H1 (cell line): ENCODE results near the gene GNB3. TPM values are rescaled to one million over a fixed set of nuclear protein-coding genes. Genes with fewer than 3 reads are reported as not detected.

Experiments
- CTCF ChIA-PET: fragments of 300-600 bp; sonication (Branson Sonifier 250); formaldehyde crosslinking; loops from one replicate; lab custom pipeline; 2021; ENCODE audit not compliant: partially characterized antibody; lab: Charles Lee
- POLR2A ChIA-PET: fragments of 300-600 bp; sonication (Branson Sonifier 250); formaldehyde crosslinking; loops from one replicate; lab custom pipeline; 2021; ENCODE audit warnings: inconsistent platforms; ENCODE audit not compliant: partially characterized antibody; lab: Charles Lee
- DNase-seq, 2 experiments: peaks; one replicate each; pipeline versions ENCODE4 v3.0.0 to v3.0.0-alpha.2; 2010 to 2022; ENCODE audit warnings: low spot score in 2 of 2, low read depth in 1 of 2, mixed read lengths in 1 of 2
- FAIRE-seq: peaks from 2 replicates; lab custom pipeline; 2011; peaks lifted over from hg19 to GRCh38; lab: Jason Lieb, UNC
- H2AFZ ChIP-seq: 2 replicates; pipeline ENCODE4 v1.8.1; 2012; ENCODE audit warnings: low read length, inconsistent platforms
- H2AK5ac ChIP-seq: 2 replicates; pipeline ENCODE4 v1.6.1; 2013; ENCODE audit warnings: low read depth, low read length
- H2BK120ac ChIP-seq: replicated peaks from 2 replicates; pipeline ENCODE3; 2013; ENCODE audit warnings: low read depth, low read length, inconsistent platforms
- H2BK12ac ChIP-seq: 2 replicates; pipeline ENCODE4 v1.6.1; 2013; ENCODE audit warnings: low read depth, low read length
- H2BK15ac ChIP-seq: 2 replicates; pipeline ENCODE4 v1.6.1; 2013; ENCODE audit warnings: low read length
- H2BK20ac ChIP-seq: 2 replicates; pipeline ENCODE4 v1.6.1; 2013; ENCODE audit warnings: low read length
- H2BK5ac ChIP-seq: 2 replicates; pipeline ENCODE4 v1.6.1; 2013; ENCODE audit warnings: low read depth, low read length
- H3K14ac ChIP-seq: 2 replicates; pipeline ENCODE4 v1.6.1; 2013; ENCODE audit warnings: inconsistent platforms; ENCODE audit not compliant: insufficient read length
- H3K18ac ChIP-seq: 2 replicates; pipeline ENCODE4 v1.6.1; 2013; ENCODE audit warnings: low read length; ENCODE audit errors: extremely low read depth
- H3K23ac ChIP-seq: 2 replicates; pipeline ENCODE4 v1.6.1; 2013; ENCODE audit warnings: inconsistent platforms; ENCODE audit not compliant: insufficient read length
- H3K23me2 ChIP-seq: 2 replicates; pipeline ENCODE4 v1.6.1; 2013; ENCODE audit warnings: low read depth, low read length
- H3K27ac ChIP-seq: 2 replicates; pipeline ENCODE4 v1.6.1; 2011; ENCODE audit warnings: low read depth, low read length, inconsistent platforms
- H3K27me3 ChIP-seq, 4 experiments: replicated peaks in 1 of 4; 1 replicate in 1 of 4; 2 replicates in 3 of 4; pipeline versions ENCODE4 v1.6.1 to v1.8.1; 2011 to 2013; ENCODE audit warnings: low read length in 3 of 4, mild to moderate bottlenecking in 3 of 4, inconsistent platforms in 2 of 4, mixed read lengths in 2 of 4, moderate library complexity in 1 of 4; ENCODE audit not compliant: control insufficient read depth in 3 of 4, insufficient read depth in 3 of 4; ENCODE audit errors: extremely low read depth in 1 of 4
- H3K36me3 ChIP-seq, 4 experiments: 2 replicates each; pipeline versions ENCODE4 v1.6.1 to v1.8.1; 2011 to 2013; ENCODE audit warnings: mild to moderate bottlenecking in 4 of 4, low read length in 3 of 4, moderate library complexity in 2 of 4, control low read depth in 1 of 4, inconsistent platforms in 1 of 4; ENCODE audit not compliant: insufficient read depth in 4 of 4, control insufficient read depth in 2 of 4
- H3K4ac ChIP-seq: replicated peaks from 2 replicates; pipeline ENCODE3; 2013; ENCODE audit warnings: low read length, low read depth, mixed read lengths, inconsistent platforms; ENCODE audit not compliant: insufficient read length
- H3K4me1 ChIP-seq, 4 experiments: replicated peaks in 1 of 4; 1 replicate in 1 of 4; 2 replicates in 3 of 4; pipeline versions ENCODE4 v1.6.1 to v1.8.1; 2011 to 2013; ENCODE audit warnings: low read length in 3 of 4, inconsistent platforms in 2 of 4, mixed read lengths in 1 of 4; ENCODE audit not compliant: insufficient read depth in 4 of 4, control insufficient read depth in 3 of 4
- H3K4me2 ChIP-seq, 2 experiments: 2 replicates each; pipeline versions ENCODE4 v1.6.1 to v1.8.1; 2011 to 2013; ENCODE audit warnings: low read depth in 2 of 2, low read length in 2 of 2, control low read depth in 1 of 2, inconsistent platforms in 1 of 2, mild to moderate bottlenecking in 1 of 2; ENCODE audit not compliant: insufficient read depth in 1 of 2
- H3K4me3 ChIP-seq, 4 experiments: fragments of 200-600, 300-600 bp in 1 of 4; sonication (generic), shearing (Covaris generic), sonication (Bioruptor Twin) in 1 of 4; 2 replicates each; pipeline versions ENCODE4 v1.5.1 to v1.8.1; 2011 to 2016; ENCODE audit warnings: low read length in 4 of 4, low read depth in 3 of 4, control low read depth in 2 of 4, inconsistent platforms in 2 of 4, mild to moderate bottlenecking in 2 of 4, mixed read lengths in 1 of 4, moderate library complexity in 1 of 4; ENCODE audit not compliant: insufficient read depth in 2 of 4; ENCODE audit errors: extremely low read depth in 1 of 4
- H3K56ac ChIP-seq: replicated peaks from 2 replicates; pipeline ENCODE3; 2013; ENCODE audit warnings: low read depth, mild to moderate bottlenecking, mixed read lengths, low read length, inconsistent platforms; ENCODE audit not compliant: insufficient read length
- H3K79me1 ChIP-seq: 2 replicates; pipeline ENCODE4 v1.6.1; 2013; ENCODE audit warnings: low read depth, low read length, control low read depth
- H3K79me2 ChIP-seq, 2 experiments: 2 replicates each; pipeline versions ENCODE4 v1.6.1 to v1.8.1; 2012 to 2013; ENCODE audit warnings: low read length in 2 of 2, mild to moderate bottlenecking in 2 of 2, inconsistent platforms in 1 of 2; ENCODE audit not compliant: insufficient read depth in 2 of 2, control insufficient read depth in 1 of 2
- H3K9ac ChIP-seq, 4 experiments: replicated peaks in 1 of 4; 1 replicate in 1 of 4; 2 replicates in 3 of 4; pipeline versions ENCODE4 v1.6.1 to v1.8.1; 2011 to 2013; ENCODE audit warnings: low read depth in 3 of 4, low read length in 3 of 4, control low read depth in 2 of 4, mild to moderate bottlenecking in 2 of 4, moderate library complexity in 2 of 4, inconsistent platforms in 1 of 4; ENCODE audit errors: extremely low read depth in 1 of 4
- H3K9me3 ChIP-seq, 2 experiments: 2 replicates each; pipeline versions ENCODE4 v1.6.1 to v1.8.1; 2012 to 2013; ENCODE audit warnings: mild to moderate bottlenecking in 2 of 2, moderate library complexity in 2 of 2, control low read depth in 1 of 2, inconsistent platforms in 1 of 2, low read depth in 1 of 2, low read length in 1 of 2, mixed read lengths in 1 of 2; ENCODE audit not compliant: insufficient read depth in 2 of 2
- H4K20me1 ChIP-seq, 2 experiments: replicated peaks in 1 of 2; 2 replicates each; pipeline versions ENCODE3 to v1.8.1; 2011 to 2013; ENCODE audit warnings: inconsistent platforms in 2 of 2, low read length in 2 of 2, mild to moderate bottlenecking in 1 of 2; ENCODE audit not compliant: insufficient read depth in 2 of 2, control insufficient read depth in 1 of 2
- H4K5ac ChIP-seq: 2 replicates; pipeline ENCODE4 v1.6.1; 2013; ENCODE audit warnings: low read length, low read depth, mixed read lengths, inconsistent platforms; ENCODE audit not compliant: insufficient read length
- H4K8ac ChIP-seq: 2 replicates; pipeline ENCODE4 v1.8.0; 2013; ENCODE audit warnings: mild to moderate bottlenecking, moderate library complexity, low read length, inconsistent platforms; ENCODE audit not compliant: insufficient read depth; ENCODE audit errors: extremely low read depth
- H4K91ac ChIP-seq: replicated peaks from 2 replicates; pipeline ENCODE3; 2013; ENCODE audit warnings: low read length, mixed read lengths, inconsistent platforms; ENCODE audit not compliant: insufficient read length
- CTCF ChIP-seq, 3 experiments: IDR thresholded peaks; 1 replicate in 2 of 3; 2 replicates in 1 of 3; pipeline versions ENCODE4 v1.5.1 to v1.6.1; 2011; ENCODE audit warnings: low read length in 3 of 3, mild to moderate bottlenecking in 3 of 3, inconsistent platforms in 2 of 3, low read depth in 1 of 3, moderate library complexity in 1 of 3; ENCODE audit not compliant: insufficient read depth in 1 of 3; ENCODE audit errors: control extremely low read depth in 1 of 3
- FOSL1 ChIP-seq: IDR thresholded peaks from 2 replicates; pipeline ENCODE4 v1.6.1; 2011; ENCODE audit warnings: mild to moderate bottlenecking, low read depth, low read length, moderate library complexity; ENCODE audit not compliant: insufficient read depth
- KDM4A ChIP-seq: IDR thresholded peaks from one replicate; pipeline ENCODE4 v1.7.1; 2012; ENCODE audit warnings: low read depth, mild to moderate bottlenecking, moderate library complexity, low read length, inconsistent platforms; ENCODE audit not compliant: severe bottlenecking
- NRF1 ChIP-seq: IDR thresholded peaks from 2 replicates; pipeline ENCODE4 v1.6.1; 2011; ENCODE audit warnings: mild to moderate bottlenecking, low read depth, low read length, improper control_type of control experiment
- SP1 ChIP-seq: IDR thresholded peaks from 2 replicates; pipeline ENCODE4 v1.6.1; 2011; ENCODE audit warnings: low read depth, low read length
- WGBS, 2 experiments: shearing (Covaris generic) in 1 of 2; methylation state at CpG; one replicate each; pipeline versions ENCODE4 v1.1.6 to v1.1.7; 2013 to 2015; ENCODE audit warnings: low lambda C conversion rate in 2 of 2, mixed read lengths in 2 of 2, inconsistent platforms in 1 of 2, low coverage in 1 of 2, missing lambda C conversion rate in 1 of 2; ENCODE audit not compliant: insufficient replicate concordance in 2 of 2, insufficient coverage in 1 of 2, insufficient read length in 1 of 2; ENCODE audit errors: extremely low coverage in 1 of 2, missing lambda C conversion rate in 1 of 2; 5-methylcytosine and 5-hydroxymethylcytosine counted together
- polyA plus RNA-seq, 7 experiments: library from polyadenylated mRNA; depleted of rRNA in 3 of 7; stranded (reverse) in 5 of 7; unstranded in 2 of 7; fragments of >200 nt in 5 of 7; fragments of 200-250 nt in 2 of 7; gene quantifications; 1 replicate in 5 of 7; 2 replicates in 1 of 7; 4 replicates in 1 of 7; pipeline versions ENCODE4 v1.2.1 to v1.2.3, GENCODE V29; 2011 to 2013; ENCODE audit warnings: missing spikeins in 2 of 7, mixed read lengths in 2 of 7
- total RNA-seq: library from RNA; stranded (reverse); fragmentation: NEBNext Ultra II Directional; extraction: Animal tissue kit (Norgen Biotek cat#: 25700); gene quantifications from 2 replicates; pipeline ENCODE4 v1.2.1, GENCODE V29; 2021

GNB3 gene
- total and polyA plus RNA-seq, 2 of the 8 experiments (the other 6 are each of a cell fraction or from before 2014, with no cell fraction given) = 9.9 TPM

- no peak overlapping the region for H2BK15ac ChIP-seq
- H3K9ac ChIP-seq = no peak overlapping the region; a peak in 1 of 7 replicates
- ChIA-PET CTCF (interaction anchor here (1.0 to 19.8 kb wide), 2 partner anchors 13 to 140 kb away, joined by 4 to 292 read pairs; partner anchors contain the start of genes GNB3 and P3H3), POLR2A (interaction anchor here (1.1 to 25.7 kb wide), 3 partner anchors 15 to 94 kb away, joined by 3 to 588 read pairs (median 388); partner anchors contain the start of genes GNB3, GPR162, MLF2 and P3H3)
- peaks cover 0 to 6% (median 0%) of the 10 kb centered on the region in 4 experiments; a peak in 1 of 7 replicates for H3K4me1 ChIP-seq
- H2BK5ac ChIP-seq = no peak overlapping the region
- 87% methylated on average over 7 of the region's 7 CpGs; no CpG with 5 or more reads in 1 of the 2 experiments for WGBS, 2 experiments
- H3K4me2 ChIP-seq = no peak overlapping the region
- H3K79me2 ChIP-seq = peaks cover 0 to 9% of the 10 kb centered on the region in 2 experiments; a peak in 2 of 4 replicates
- no peak for TF ChIP-seq CTCF (IDR thresholded peaks at IDR 0.05; ENCODE audit: control extremely low read depth in 1 of 3, insufficient read depth in 1 of 3, low read depth in 1 of 3, low read length in 3 of 3)
- no peak for TF ChIP-seq KDM4A
- no peak for TF ChIP-seq NRF1
- TF ChIP-seq FOSL1 = no peak
- TF ChIP-seq SP1 = no peak
- DNase-seq (no peak), FAIRE-seq (no peak)
- peaks cover 2% of the 10 kb centered on the region for H3K79me1 ChIP-seq
- no peak overlapping the region for H3K27ac ChIP-seq
- H3K56ac ChIP-seq = no peak overlapping the region
- no peak overlapping the region for H3K4ac ChIP-seq
- no peak overlapping the region for H3K14ac ChIP-seq
- no peak overlapping the region for H3K23ac ChIP-seq
- no peak overlapping the region for H4K91ac ChIP-seq
- no peak overlapping the region for H3K4me3 ChIP-seq
- no peak overlapping the region for H2BK120ac ChIP-seq
- no peak overlapping the region for H4K8ac ChIP-seq
- H3K36me3 ChIP-seq = peaks cover 15 to 57% (median 42%) of the 10 kb centered on the region in 4 experiments; a peak in 7 of 8 replicates
- H2AK5ac ChIP-seq = no peak overlapping the region
- no peaks in the 10 kb centered on the region for H3K27me3 ChIP-seq
- H4K5ac ChIP-seq = no peak overlapping the region
- no peak overlapping the region for H2BK12ac ChIP-seq
- H3K18ac ChIP-seq = no peak overlapping the region
- H2AFZ ChIP-seq = no peak overlapping the region
- H4K20me1 ChIP-seq = peaks cover 0 to 5% of the 10 kb centered on the region in 2 experiments
- peaks cover 10% of the 10 kb centered on the region for H3K23me2 ChIP-seq
- no peaks in the 10 kb centered on the region for H3K9me3 ChIP-seq
- H2BK20ac ChIP-seq = no peak overlapping the region
Observed at GRCh38 chr12:6846316-6846869, 5.7 kb downstream of the GNB3 start.
